SK-N-SH treated with all-trans-retinoic acid at 6 μM for 48 hours (cell line): ENCODE data around the gene SLC2A1.

Experiments used
- ATAC-seq: fragments of 200-7000 bp; cut with Tn5 transposase; 3 replicates; pipeline ENCODE4 v1.9.1; 2020; ENCODE audit warnings: mild to moderate bottlenecking, moderate library complexity
- ARNTL ChIP-seq: fragments of 450-650 bp; formaldehyde crosslinking; IDR thresholded peaks from 2 replicates; pipeline ENCODE4 v1.5.0; 2020; ENCODE audit warnings: low read depth, mild to moderate bottlenecking, moderate library complexity, borderline replicate concordance
- BACH2 ChIP-seq: fragments of 250-450 bp; sonication (Bioruptor Pico); IDR thresholded peaks from 2 replicates; pipeline ENCODE4 v1.9.0; 2021; ENCODE audit warnings: mild to moderate bottlenecking, borderline replicate concordance
- CREB5 ChIP-seq: fragments of 250-450 bp; sonication (Bioruptor Pico); IDR thresholded peaks from 2 replicates; pipeline ENCODE4 v1.5.1; 2020; ENCODE audit warnings: low read depth, mild to moderate bottlenecking, moderate library complexity
- CSDC2 ChIP-seq: fragments of 250-450 bp; sonication (Bioruptor Pico); IDR thresholded peaks from 2 replicates; pipeline ENCODE4 v1.5.0; 2020; ENCODE audit warnings: mild to moderate bottlenecking, moderate library complexity
- ESRRG ChIP-seq: fragments of 250-450 bp; sonication (Bioruptor Pico); IDR thresholded peaks from 2 replicates; pipeline ENCODE4 v1.6.1; 2021; ENCODE audit warnings: mild to moderate bottlenecking
- GLIS3 ChIP-seq: fragments of 250-450 bp; sonication (Bioruptor Pico); IDR thresholded peaks from 2 replicates; pipeline ENCODE4 v1.5.0; 2020; ENCODE audit warnings: mild to moderate bottlenecking, moderate library complexity
- ISL1 ChIP-seq: fragments of 250-450 bp; sonication (Bioruptor Pico); IDR thresholded peaks from 2 replicates; pipeline ENCODE4 v2.1.2; 2022; ENCODE audit warnings: mild to moderate bottlenecking, moderate library complexity
- OSR1 ChIP-seq: fragments of 250-450 bp; sonication (Bioruptor Pico); IDR thresholded peaks from 2 replicates; pipeline ENCODE4 v1.8.0; 2022; ENCODE audit warnings: moderate library complexity, mild to moderate bottlenecking, inconsistent platforms
- PATZ1 ChIP-seq: fragments of 250-450 bp; sonication (Bioruptor Pico); IDR thresholded peaks from 2 replicates; pipeline ENCODE4 v1.8.0; 2020; ENCODE audit warnings: mild to moderate bottlenecking, moderate library complexity, borderline replicate concordance
- POU6F1 ChIP-seq: fragments of 250-450 bp; sonication (Bioruptor Pico); IDR thresholded peaks from 2 replicates; pipeline ENCODE4 v1.8.0; 2021; ENCODE audit warnings: low read depth, mild to moderate bottlenecking, moderate library complexity, borderline replicate concordance
- PPARA ChIP-seq: fragments of 250-450 bp; sonication (Bioruptor Pico); IDR thresholded peaks from 2 replicates; pipeline ENCODE4 v1.5.0; 2020; ENCODE audit warnings: mild to moderate bottlenecking, borderline replicate concordance
- RARB ChIP-seq: fragments of 250-450 bp; sonication (Bioruptor Pico); IDR thresholded peaks from 2 replicates; pipeline ENCODE4 v1.8.0; 2021; ENCODE audit warnings: mild to moderate bottlenecking, moderate library complexity
- SNAI2 ChIP-seq: fragments of 250-450 bp; sonication (Bioruptor Pico); IDR thresholded peaks from 2 replicates; pipeline ENCODE4 v1.5.0; 2020; ENCODE audit warnings: mild to moderate bottlenecking, moderate library complexity
- TCF4 ChIP-seq: fragments of 250-450 bp; sonication (Bioruptor Pico); IDR thresholded peaks from 2 replicates; pipeline ENCODE4 v1.8.0; 2021; ENCODE audit warnings: mild to moderate bottlenecking, moderate library complexity, borderline replicate concordance
- TSHZ2 ChIP-seq: fragments of 250-450 bp; sonication (Bioruptor Pico); IDR thresholded peaks from 2 replicates; pipeline ENCODE4 v1.5.0; 2020; ENCODE audit warnings: mild to moderate bottlenecking, moderate library complexity
- ZC3H10 ChIP-seq: fragments of 250-450 bp; sonication (Bioruptor Pico); IDR thresholded peaks from 2 replicates; pipeline ENCODE4 v1.5.1; 2021; ENCODE audit warnings: mild to moderate bottlenecking, moderate library complexity
- ZFP3 ChIP-seq: fragments of 250-450 bp; sonication (Bioruptor Pico); IDR thresholded peaks from 2 replicates; pipeline ENCODE4 v1.5.0; 2020; ENCODE audit warnings: mild to moderate bottlenecking, moderate library complexity
- ZFP30 ChIP-seq: fragments of 450-650 bp; formaldehyde crosslinking; IDR thresholded peaks from 2 replicates; pipeline ENCODE4 v1.5.0; 2022; ENCODE audit warnings: mild to moderate bottlenecking, moderate library complexity
- ZNF565 ChIP-seq: fragments of 450-650 bp; formaldehyde crosslinking; conservative IDR thresholded peaks from 2 replicates; pipeline ENCODE4 v1.5.0; 2020; ENCODE audit warnings: low read depth, mild to moderate bottlenecking, moderate library complexity
- ZNF70 ChIP-seq: fragments of 450-650 bp; formaldehyde crosslinking; IDR thresholded peaks from 2 replicates; pipeline ENCODE4 v1.5.0; 2020; ENCODE audit warnings: mild to moderate bottlenecking, moderate library complexity
- ZNF8 ChIP-seq: fragments of 450-650 bp; formaldehyde crosslinking; IDR thresholded peaks from 2 replicates; pipeline ENCODE4 v1.5.0; 2020; ENCODE audit warnings: mild to moderate bottlenecking, moderate library complexity

Gene SLC2A1

DNA sequence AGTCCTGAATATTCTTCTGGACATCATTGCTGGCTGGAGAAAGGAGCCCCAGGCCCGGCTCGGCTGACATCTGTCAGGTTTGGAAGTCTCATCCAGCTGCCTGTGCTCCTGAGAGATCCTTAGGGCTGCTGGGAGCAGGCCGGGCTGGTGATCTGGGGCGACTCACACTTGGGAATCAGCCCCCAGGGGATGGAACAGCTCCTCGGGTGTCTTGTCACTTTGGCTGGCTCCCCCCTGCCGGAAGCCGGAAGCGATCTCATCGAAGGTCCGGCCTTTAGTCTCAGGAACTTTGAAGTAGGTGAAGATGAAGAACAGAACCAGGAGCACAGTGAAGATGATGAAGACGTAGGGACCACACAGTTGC, 31.8 kb downstream of the SLC2A1 start:
- ATAC-seq = no peak

DNA sequence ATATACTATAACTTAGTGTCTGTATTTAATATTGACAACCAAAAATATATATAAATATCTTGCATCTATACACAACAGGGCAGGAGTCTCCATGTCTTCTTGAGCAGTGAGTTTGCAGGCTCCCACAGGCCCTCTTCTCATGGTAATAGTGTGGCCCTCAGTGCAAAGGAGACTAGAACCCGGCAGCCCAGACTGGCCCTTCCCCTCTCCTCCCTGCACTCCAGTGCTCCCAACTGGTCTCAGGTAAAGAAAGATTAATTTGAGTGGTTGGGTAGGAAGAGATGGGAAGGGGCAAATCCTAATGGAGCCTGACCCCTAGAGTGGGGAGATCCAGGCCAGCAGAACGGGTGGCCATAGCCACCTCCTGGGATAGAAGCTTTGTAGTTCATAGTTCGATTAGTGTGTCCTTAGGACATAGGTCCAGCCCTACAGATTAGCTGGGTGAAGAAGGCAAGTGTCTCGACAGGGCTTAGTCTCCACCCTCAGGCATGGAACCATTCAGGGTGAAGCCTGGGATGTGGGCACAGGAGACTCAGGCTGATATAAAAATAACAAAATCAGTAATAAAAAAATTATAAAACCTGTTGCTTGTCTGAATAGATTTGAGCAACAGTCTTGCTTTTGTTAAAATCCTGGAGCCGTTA, 32.3 kb downstream of the SLC2A1 start:
- TF ChIP-seq TSHZ2 = no peak
- TF ChIP-seq OSR1 (CRISPR knock-in tag) = no peak
- TF ChIP-seq CREB5 (CRISPR knock-in tag) = no peak
- TF ChIP-seq PPARA (CRISPR knock-in tag) = no peak
- TF ChIP-seq ZNF8 (CRISPR knock-in tag) = no peak
- TF ChIP-seq ZNF565 (CRISPR knock-in tag) = no peak
- TF ChIP-seq ISL1 (CRISPR knock-in tag) = no peak
- no peak for TF ChIP-seq CSDC2 (CRISPR knock-in tag)
- no peak for TF ChIP-seq SNAI2 (CRISPR knock-in tag)
- no peak for TF ChIP-seq ZFP30 (CRISPR knock-in tag)
- TF ChIP-seq POU6F1 (CRISPR knock-in tag) = no peak
- TF ChIP-seq ZNF70 (CRISPR knock-in tag) = no peak
- no peak for TF ChIP-seq BACH2 (CRISPR knock-in tag)
- no peak for TF ChIP-seq ZFP3
- no peak for TF ChIP-seq ESRRG (CRISPR knock-in tag)
- TF ChIP-seq RARB = no peak
- TF ChIP-seq ARNTL (CRISPR knock-in tag) = no peak
- TF ChIP-seq ZC3H10 (CRISPR knock-in tag) = no peak
- no peak for TF ChIP-seq TCF4 (CRISPR knock-in tag)
- no peak for ATAC-seq

More for the DNA sequence above, 31.8 kb downstream of the SLC2A1 start:
- TF ChIP-seq ZNF70 (CRISPR knock-in tag) (no peak), ZNF8 (CRISPR knock-in tag) (no peak), CREB5 (CRISPR knock-in tag) (no peak), ZFP30 (CRISPR knock-in tag) (no peak), ESRRG (CRISPR knock-in tag) (no peak), ZNF565 (CRISPR knock-in tag) (no peak), PPARA (CRISPR knock-in tag) (no peak), CSDC2 (CRISPR knock-in tag) (no peak), BACH2 (CRISPR knock-in tag) (no peak), ISL1 (CRISPR knock-in tag) (no peak), GLIS3 (CRISPR knock-in tag) (no peak), PATZ1 (CRISPR knock-in tag) (no peak), ZFP3 (no peak)
- TF ChIP-seq, all 23 proteins: peak for 0
